GM12878 (cell line): ENCODE data around the gene ZNF101. TPM values are rescaled to one million over a fixed set of nuclear protein-coding genes. Genes with fewer than 3 reads are reported as not detected.

Experiments used
- ATAC-seq: fragments of 200-7000 bp; cut with Tn5 transposase; 3 replicates; pipeline ENCODE4 v1.9.1; 2020; ENCODE audit warnings: mild to moderate bottlenecking, moderate library complexity
- BruUV-seq: library from RNA; stranded (reverse); fragments of 400-500 nt; replicated peaks from 2 replicates; lab custom pipeline; 2021; lab: Mats Ljungman, UMichigan
- CTCF ChIA-PET: fragments of 300-600 bp; sonication (Branson Sonifier 250); formaldehyde crosslinking; extraction: SDS; loops from one replicate; lab custom pipeline; 2021; ENCODE audit warnings: inconsistent platforms; lab: Yijun Ruan, JAX
- POLR2A ChIA-PET: fragments of 350-600 bp; formaldehyde crosslinking; extraction: SDS; loops from one replicate; lab custom pipeline; 2021; ENCODE audit warnings: inconsistent platforms; lab: Charles Lee
- RAD21 ChIA-PET: fragments of 300-600 bp; sonication (Branson Sonifier 250); formaldehyde crosslinking; loops from one replicate; lab custom pipeline; 2023; ENCODE audit warnings: antibody characterized with exemption; ENCODE audit not compliant: unreplicated experiment; lab: Charles Lee
- SMC1A ChIA-PET: fragments of 300-600 bp; sonication (Branson Sonifier 250); formaldehyde crosslinking; loops from one replicate; lab custom pipeline; 2023; ENCODE audit not compliant: unreplicated experiment, uncharacterized antibody; lab: Charles Lee
- DNase-seq: peaks from one replicate; pipeline ENCODE4 v3.0.0-alpha.2; 2011; ENCODE audit warnings: low read depth, low spot score
- FAIRE-seq: peaks from 3 replicates; lab custom pipeline; 2011; peaks lifted over from hg19 to GRCh38; lab: Jason Lieb, UNC
- H2AFZ ChIP-seq: 2 replicates; pipeline ENCODE4 v1.6.0; 2011; ENCODE audit warnings: low read depth, low read length, control low read depth; ENCODE audit not compliant: control insufficient read depth
- H3K27ac ChIP-seq: 2 replicates; pipeline ENCODE4 v1.5.1; 2011; ENCODE audit warnings: control low read depth; ENCODE audit not compliant: control insufficient read depth, insufficient read depth
- H3K27me3 ChIP-seq, 2 experiments: replicated peaks in 1 of 2; 2 replicates each; pipeline versions ENCODE4 v1.6.0 to v1.6.1; 2011; ENCODE audit warnings: low read length in 1 of 2; ENCODE audit not compliant: control insufficient read depth in 2 of 2, insufficient read depth in 2 of 2
- H3K36me3 ChIP-seq, 2 experiments: 2 replicates each; pipeline ENCODE4 v1.5.1; 2011; ENCODE audit warnings: low read length in 1 of 2; ENCODE audit not compliant: control insufficient read depth in 2 of 2, insufficient read depth in 2 of 2
- H3K4me1 ChIP-seq: 2 replicates; pipeline ENCODE4 v1.6.1; 2011; ENCODE audit warnings: mild to moderate bottlenecking, low read length, moderate library complexity, mixed read lengths; ENCODE audit not compliant: control insufficient read depth, insufficient read depth
- H3K4me2 ChIP-seq: 2 replicates; pipeline ENCODE4 v1.6.0; 2011; ENCODE audit warnings: control low read depth; ENCODE audit not compliant: control insufficient read depth, insufficient read depth
- H3K4me3 ChIP-seq: fragments of 200-600 bp; sonication (generic); 2 replicates; pipeline ENCODE4 v1.5.1; 2016
- H3K79me2 ChIP-seq: 2 replicates; pipeline ENCODE4 v1.6.0; 2011; ENCODE audit warnings: low read length; ENCODE audit not compliant: control insufficient read depth, insufficient read depth
- H3K9ac ChIP-seq: 2 replicates; pipeline ENCODE4 v1.8.0; 2011; ENCODE audit warnings: low read length, control low read depth, mixed read lengths; ENCODE audit not compliant: control insufficient read depth, insufficient read depth
- H3K9me3 ChIP-seq: replicated peaks from 3 replicates; pipeline ENCODE4 v1.5.1; 2011; ENCODE audit warnings: mild to moderate bottlenecking, low read length; ENCODE audit not compliant: control insufficient read depth, insufficient read depth
- H4K20me1 ChIP-seq: 2 replicates; pipeline ENCODE4 v1.6.0; 2011; ENCODE audit not compliant: control insufficient read depth, insufficient read depth
- ATF7 ChIP-seq: fragments of 450-650 bp; IDR thresholded peaks from 2 replicates; pipeline ENCODE4 v1.6.1; 2016; ENCODE audit warnings: low read depth, mild to moderate bottlenecking
- CBX5 ChIP-seq: sonication (generic); IDR thresholded peaks from 2 replicates; pipeline ENCODE4 v1.6.1; 2016; ENCODE audit warnings: low read depth, moderate library complexity, mild to moderate bottlenecking, inconsistent platforms
- KLF5 ChIP-seq: fragments of 450-650 bp; IDR thresholded peaks from 2 replicates; pipeline ENCODE4 v1.6.1; 2014; ENCODE audit warnings: mild to moderate bottlenecking; ENCODE audit not compliant: partially characterized antibody
- POU2F2 ChIP-seq: IDR thresholded peaks from 3 replicates; pipeline ENCODE4 v1.6.1; 2011; ENCODE audit warnings: low read depth, mild to moderate bottlenecking, low read length, borderline replicate concordance
- WGBS: methylation state at CpG from one replicate; pipeline ENCODE4 v1.1.6; 2016; ENCODE audit warnings: low lambda C conversion rate; ENCODE audit not compliant: insufficient replicate concordance, insufficient coverage; ENCODE audit errors: missing lambda C conversion rate; 5-methylcytosine and 5-hydroxymethylcytosine counted together
- in situ Hi-C: fragments of 300-500 bp; cut with MboI; formaldehyde crosslinking; loops from 9 replicates; pipeline ENCODE4 v1.14.3; 2018; ENCODE audit warnings: mixed read lengths
- intact Hi-C: fragments of 100-400 bp; cut with micrococcal nuclease; formaldehyde crosslinking; loops from one replicate; pipeline ENCODE4 v1.14.2; 2022; ENCODE audit not compliant: unreplicated experiment
- polyA plus RNA-seq, 11 experiments: library from polyadenylated mRNA; depleted of rRNA in 4 of 11; unstranded in 6 of 11; stranded (reverse) in 5 of 11; fragments of >200 nt; fragmentation: Nextera tagmentation in 4 of 11; fragmentation: Illumina TruSeq in 1 of 11; extraction: Ambion mirVana in 4 of 11; extraction: Trizol in 1 of 11; gene quantifications; 1 replicate in 1 of 11; 2 replicates in 10 of 11; pipeline versions ENCODE4 v1.2.1 to v1.2.3, GENCODE V29; 2011 to 2016; ENCODE audit warnings: inconsistent platforms in 2 of 11, missing spikeins in 2 of 11, low read depth in 1 of 11
- total RNA-seq, 4 experiments: library from RNA; depleted of rRNA in 3 of 4; stranded (reverse); fragments of >200 nt in 3 of 4; fragmentation: Illumina TruSeq in 1 of 4; extraction: Trizol in 1 of 4; gene quantifications; 2 replicates each; pipeline versions ENCODE4 v1.2.1 to v1.2.3, GENCODE V29; 2013 to 2021
- TF ChIP-seq, protein P1 (sequence below): fragments of 450-650 bp; IDR thresholded peaks from 2 replicates; pipeline ENCODE4 v1.6.1; 2016; ENCODE audit warnings: mild to moderate bottlenecking, moderate library complexity, borderline replicate concordance
- TF ChIP-seq, protein P2 (sequence below): fragments of 450-650 bp; IDR thresholded peaks from 2 replicates; pipeline ENCODE4 v1.6.1; 2017; ENCODE audit warnings: antibody characterized with exemption, mild to moderate bottlenecking, moderate library complexity

The ZNF101 gene
- total and polyA plus RNA-seq, 10 of the 15 experiments (the other 5 are each of a cell fraction or from before 2014, with no cell fraction given) = 15.2 to 40.5 (median 19.8) TPM

DNA sequence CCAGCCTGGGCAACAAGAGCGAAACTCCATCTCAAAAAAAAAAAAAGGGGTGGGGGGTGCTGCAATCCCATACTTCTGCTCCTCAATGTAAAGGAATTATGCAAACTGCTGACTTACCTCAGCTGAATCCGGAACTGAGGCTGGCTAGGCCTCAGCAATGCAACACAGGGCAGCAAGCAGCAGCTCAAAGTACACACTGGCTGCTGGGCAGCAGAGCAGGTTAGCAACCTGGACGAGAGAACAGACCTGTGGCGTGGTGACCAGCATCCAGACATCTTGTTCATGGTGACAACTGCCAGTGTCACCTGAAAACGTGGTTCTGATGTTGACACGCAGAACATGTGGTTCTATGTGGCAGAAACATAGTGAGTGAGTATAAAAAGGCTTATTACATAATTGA lies 36.2 kb downstream of the ZNF101 start (continued):
- TF ChIP-seq, protein P1, sequence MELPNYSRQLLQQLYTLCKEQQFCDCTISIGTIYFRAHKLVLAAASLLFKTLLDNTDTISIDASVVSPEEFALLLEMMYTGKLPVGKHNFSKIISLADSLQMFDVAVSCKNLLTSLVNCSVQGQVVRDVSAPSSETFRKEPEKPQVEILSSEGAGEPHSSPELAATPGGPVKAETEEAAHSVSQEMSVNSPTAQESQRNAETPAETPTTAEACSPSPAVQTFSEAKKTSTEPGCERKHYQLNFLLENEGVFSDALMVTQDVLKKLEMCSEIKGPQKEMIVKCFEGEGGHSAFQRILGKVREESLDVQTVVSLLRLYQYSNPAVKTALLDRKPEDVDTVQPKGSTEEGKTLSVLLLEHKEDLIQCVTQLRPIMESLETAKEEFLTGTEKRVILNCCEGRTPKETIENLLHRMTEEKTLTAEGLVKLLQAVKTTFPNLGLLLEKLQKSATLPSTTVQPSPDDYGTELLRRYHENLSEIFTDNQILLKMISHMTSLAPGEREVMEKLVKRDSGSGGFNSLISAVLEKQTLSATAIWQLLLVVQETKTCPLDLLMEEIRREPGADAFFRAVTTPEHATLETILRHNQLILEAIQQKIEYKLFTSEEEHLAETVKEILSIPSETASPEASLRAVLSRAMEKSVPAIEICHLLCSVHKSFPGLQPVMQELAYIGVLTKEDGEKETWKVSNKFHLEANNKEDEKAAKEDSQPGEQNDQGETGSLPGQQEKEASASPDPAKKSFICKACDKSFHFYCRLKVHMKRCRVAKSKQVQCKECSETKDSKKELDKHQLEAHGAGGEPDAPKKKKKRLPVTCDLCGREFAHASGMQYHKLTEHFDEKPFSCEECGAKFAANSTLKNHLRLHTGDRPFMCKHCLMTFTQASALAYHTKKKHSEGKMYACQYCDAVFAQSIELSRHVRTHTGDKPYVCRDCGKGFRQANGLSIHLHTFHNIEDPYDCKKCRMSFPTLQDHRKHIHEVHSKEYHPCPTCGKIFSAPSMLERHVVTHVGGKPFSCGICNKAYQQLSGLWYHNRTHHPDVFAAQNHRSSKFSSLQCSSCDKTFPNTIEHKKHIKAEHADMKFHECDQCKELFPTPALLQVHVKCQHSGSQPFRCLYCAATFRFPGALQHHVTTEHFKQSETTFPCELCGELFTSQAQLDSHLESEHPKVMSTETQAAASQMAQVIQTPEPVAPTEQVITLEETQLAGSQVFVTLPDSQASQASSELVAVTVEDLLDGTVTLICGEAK = no peak
- TF ChIP-seq CBX5 (no peak), ATF7 (no peak)

DNA sequence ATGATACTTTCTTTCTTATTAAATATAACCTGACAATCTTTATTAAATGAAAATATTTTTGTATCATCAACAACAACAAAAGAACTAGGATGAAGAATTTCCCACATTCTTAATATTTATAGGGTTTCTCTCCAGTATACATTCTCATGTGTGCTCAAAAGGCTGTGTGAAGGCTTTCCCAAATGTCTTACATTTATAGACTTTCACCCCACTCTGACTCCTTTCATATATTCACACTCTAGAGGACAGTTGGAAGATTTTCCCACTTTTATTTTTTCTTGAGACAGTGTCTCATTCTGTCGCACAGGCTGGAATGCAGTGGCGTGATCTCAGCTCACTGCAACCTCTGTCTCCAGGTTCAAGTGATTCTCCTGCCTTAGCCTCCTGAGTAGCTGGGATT lies 41.9 kb downstream of the ZNF101 start:
- FAIRE-seq (no peak), DNase-seq (no peak), ATAC-seq (no peak)
- Histone ChIP-seq H3K4me2 (no peak overlapping the region), H4K20me1 (no peaks in the 10 kb centered on the region), H3K4me3 (no peak overlapping the region), H3K79me2 (no peaks in the 10 kb centered on the region), H3K9me3 (peaks cover 55% of the 10 kb centered on the region), H3K36me3 (peaks cover 7 to 15% of the 10 kb centered on the region in 2 experiments), H3K4me1 (no peaks in the 10 kb centered on the region), H3K27me3 (no peaks in the 10 kb centered on the region), H3K9ac (no peak overlapping the region), H2AFZ (no peak overlapping the region)
- BruUV-seq = no TSS peak
- RAD21 ChIA-PET = no interaction called here
- intact Hi-C loops = no loop called here
- CTCF ChIA-PET = no interaction called here
- WGBS = 97% methylated on average over 2 of the region's 2 CpGs
- SMC1A ChIA-PET = no interaction called here
- TF ChIP-seq POU2F2 (no peak), KLF5 (peak; percentile 49)
- TF ChIP-seq, protein P2, sequence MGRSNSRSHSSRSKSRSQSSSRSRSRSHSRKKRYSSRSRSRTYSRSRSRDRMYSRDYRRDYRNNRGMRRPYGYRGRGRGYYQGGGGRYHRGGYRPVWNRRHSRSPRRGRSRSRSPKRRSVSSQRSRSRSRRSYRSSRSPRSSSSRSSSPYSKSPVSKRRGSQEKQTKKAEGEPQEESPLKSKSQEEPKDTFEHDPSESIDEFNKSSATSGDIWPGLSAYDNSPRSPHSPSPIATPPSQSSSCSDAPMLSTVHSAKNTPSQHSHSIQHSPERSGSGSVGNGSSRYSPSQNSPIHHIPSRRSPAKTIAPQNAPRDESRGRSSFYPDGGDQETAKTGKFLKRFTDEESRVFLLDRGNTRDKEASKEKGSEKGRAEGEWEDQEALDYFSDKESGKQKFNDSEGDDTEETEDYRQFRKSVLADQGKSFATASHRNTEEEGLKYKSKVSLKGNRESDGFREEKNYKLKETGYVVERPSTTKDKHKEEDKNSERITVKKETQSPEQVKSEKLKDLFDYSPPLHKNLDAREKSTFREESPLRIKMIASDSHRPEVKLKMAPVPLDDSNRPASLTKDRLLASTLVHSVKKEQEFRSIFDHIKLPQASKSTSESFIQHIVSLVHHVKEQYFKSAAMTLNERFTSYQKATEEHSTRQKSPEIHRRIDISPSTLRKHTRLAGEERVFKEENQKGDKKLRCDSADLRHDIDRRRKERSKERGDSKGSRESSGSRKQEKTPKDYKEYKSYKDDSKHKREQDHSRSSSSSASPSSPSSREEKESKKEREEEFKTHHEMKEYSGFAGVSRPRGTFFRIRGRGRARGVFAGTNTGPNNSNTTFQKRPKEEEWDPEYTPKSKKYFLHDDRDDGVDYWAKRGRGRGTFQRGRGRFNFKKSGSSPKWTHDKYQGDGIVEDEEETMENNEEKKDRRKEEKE = no peak
- TF ChIP-seq, all 136 proteins: peak for 1
- in situ Hi-C loops = no loop called here
- H3K27ac ChIP-seq = no peak overlapping the region
- POLR2A ChIA-PET = no interaction called here
